Measurements from ENCODE around the gene CLSTN2.

CLSTN2 gene

DNA sequence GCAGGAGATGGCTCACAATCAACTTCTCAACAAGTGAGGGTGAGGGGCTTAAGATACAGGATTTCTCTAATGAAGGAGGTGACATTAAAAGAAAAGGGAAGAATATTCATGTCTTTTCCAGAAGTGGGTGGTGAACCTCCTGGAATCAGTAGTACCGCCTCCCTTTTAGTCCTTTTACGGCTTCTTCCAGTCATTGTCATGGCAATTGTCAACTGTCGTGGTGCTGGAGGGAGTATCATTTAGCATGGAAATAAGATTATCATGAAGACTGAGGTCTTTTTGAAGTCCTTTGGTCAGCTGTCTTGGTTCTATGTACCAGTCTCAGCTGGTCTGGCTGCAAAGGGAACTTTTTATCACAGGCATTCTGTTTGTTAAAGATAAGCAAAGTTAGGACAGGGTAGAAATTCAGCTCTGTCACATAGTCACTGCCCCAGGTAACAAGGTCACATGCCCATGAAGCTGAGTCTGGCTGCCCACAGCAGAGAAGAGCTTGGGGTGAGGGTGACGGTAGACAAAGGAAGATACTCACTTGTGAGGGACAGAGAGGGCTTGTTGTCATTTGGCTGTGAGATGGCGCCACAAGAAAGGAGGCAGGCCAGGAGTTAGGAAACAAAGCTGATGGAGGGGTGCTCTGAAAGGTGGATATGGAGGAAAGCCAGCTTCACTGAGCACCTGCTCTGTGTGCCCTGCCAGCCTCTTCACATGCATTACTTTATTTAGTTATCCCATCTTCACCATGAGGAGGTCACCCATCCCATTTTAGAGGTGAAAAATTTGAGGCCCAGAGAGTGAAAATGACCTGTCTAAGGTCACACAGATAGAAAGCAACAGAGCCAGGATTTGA, 514.6 kb downstream of the CLSTN2 start:
- no peak for FAIRE-seq
- DNase-seq (ENCODE audit: extremely low spot score, insufficient read length, low read depth) = no peak

DNA sequence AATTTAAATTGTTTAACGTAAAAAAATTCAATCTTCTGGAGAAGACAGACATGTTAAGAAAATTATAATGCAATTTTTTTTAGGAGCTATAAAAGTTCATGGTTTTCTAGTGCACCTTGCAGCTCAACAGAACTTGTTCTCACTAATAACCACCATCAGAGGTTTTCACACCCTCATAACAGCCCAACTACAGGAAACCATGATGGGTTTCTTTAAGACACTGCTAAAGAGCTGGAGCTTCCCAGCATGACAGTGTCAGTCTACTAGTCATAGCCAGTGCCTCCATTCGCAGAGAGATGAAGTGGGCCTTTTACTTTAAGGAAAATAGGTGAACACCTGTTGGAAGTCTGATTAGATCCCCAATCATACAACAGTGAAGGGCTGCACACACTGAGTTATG, 518.8 kb downstream of the CLSTN2 start:
- FAIRE-seq (no peak), DNase-seq (ENCODE audit: extremely low spot score, insufficient read length, low read depth) (no peak)

DNA sequence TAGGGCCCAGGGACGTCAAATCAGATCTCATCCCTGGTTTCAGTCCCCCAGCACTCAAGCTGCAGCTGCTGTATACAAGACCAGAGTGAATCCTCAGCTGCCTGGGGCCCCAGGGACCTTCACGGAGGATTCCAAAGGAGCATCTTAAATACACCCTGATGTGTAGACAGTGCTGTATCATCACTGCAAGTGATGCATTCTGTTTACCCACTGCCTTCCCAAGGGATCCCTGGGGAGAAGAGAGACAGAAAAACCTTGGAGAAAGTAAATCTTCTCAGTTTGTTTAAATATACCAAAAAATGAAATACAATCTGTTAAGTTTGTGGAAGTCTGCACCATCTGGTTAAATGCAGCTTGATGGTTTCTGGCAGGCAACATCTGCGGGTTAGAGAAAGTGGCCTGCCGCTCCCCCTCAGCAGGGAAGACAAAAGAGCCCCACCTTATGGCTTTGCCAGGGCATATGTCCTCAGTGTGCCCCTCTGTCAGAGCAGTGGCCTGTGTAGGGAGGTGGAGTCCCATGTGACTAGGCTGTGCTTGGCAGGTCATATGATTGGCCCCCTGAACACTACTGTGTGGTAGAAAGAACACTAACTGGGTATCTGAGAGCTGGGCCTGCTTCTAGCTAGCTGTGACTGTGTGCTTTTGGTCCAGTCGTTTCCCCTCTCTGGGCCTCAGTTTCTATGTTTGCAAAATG, 520.7 kb downstream of the CLSTN2 start:
- FAIRE-seq (no peak), DNase-seq (ENCODE audit: extremely low spot score, insufficient read length, low read depth) (no peak)

DNA sequence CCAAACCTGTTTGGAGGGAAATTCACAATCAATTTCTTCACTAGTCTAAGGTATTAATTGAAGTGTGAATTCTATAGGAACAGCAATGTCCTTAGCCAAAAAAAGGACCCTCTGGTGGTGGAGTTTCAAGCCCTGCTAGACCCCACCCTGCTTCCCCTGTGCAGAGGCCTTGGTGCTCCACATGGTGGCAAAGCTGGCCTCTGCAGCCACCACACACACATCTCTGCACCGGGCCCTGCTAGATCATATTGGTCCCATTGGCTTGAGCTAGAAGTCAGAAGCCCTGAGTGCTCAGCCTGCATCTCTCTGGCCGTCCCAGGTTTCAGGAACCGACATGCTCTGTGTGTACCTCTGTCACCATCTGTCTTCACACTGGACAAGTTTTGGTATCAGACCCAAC, 522.0 kb downstream of the CLSTN2 start:
- no peak for FAIRE-seq
- no peak for DNase-seq (ENCODE audit: extremely low spot score, insufficient read length, low read depth)

DNA sequence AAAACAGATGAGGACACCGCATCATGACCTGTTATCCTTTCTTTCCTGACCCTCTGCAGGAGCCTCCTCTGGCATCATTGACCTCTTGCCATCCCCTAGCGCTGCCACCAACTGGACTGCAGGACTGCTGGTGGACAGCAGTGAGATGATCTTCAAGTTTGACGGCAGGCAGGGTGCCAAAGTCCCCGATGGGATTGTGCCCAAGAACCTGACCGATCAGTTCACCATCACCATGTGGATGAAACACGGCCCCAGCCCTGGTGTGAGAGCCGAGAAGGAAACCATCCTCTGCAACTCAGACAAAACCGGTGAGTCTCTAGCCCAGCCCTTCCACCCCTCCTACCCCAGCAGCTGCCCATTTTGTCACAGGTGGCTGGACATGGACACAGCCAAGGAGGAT, 524.5 kb downstream of the CLSTN2 start:
- DNase-seq (ENCODE audit: extremely low spot score, insufficient read length, low read depth) = no peak
- no peak for FAIRE-seq

DNA sequence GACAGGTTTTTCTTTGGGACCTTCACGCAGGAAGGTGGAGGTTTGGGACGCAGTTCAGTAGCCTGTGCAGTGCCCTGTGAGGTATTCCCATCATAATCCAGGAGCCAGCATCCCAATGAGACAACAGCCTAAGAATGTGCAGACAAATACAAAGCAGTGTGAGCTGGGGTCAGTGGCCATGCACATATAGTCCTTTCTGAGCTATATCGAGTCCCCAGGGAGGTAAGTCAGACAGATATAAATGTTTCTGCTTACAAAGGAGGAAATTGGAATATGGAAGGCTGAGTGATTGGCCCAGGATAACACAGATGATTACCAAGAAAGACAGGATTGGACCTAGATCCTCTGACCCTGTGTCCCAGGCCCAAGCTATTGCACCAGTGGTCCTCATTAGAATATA, 526.3 kb downstream of the CLSTN2 start:
- DNase-seq (ENCODE audit: extremely low spot score, insufficient read length, low read depth) (no peak), FAIRE-seq (no peak)

DNA sequence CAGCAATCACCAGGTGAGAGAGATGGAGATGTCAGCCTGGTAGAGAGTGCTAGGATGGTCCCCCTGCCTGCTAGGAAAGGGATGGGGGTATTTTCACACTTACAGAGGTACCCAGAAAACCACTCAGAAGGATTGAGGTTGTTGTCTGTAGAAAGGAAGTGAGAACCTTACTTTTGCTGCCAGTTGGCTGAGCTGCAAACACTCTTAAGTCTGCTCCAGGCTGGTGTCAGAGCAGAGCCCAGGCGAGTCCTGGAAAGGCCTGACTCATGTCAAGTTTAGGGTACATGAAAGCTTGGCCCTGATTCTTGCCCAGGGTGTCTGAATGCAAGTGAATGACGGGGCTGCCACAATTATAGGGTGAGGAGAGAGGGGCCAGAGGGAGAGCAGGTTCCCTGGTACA, 528.4 kb downstream of the CLSTN2 start:
- no peak for DNase-seq (ENCODE audit: extremely low spot score, insufficient read length, low read depth)
- no peak for FAIRE-seq

DNA sequence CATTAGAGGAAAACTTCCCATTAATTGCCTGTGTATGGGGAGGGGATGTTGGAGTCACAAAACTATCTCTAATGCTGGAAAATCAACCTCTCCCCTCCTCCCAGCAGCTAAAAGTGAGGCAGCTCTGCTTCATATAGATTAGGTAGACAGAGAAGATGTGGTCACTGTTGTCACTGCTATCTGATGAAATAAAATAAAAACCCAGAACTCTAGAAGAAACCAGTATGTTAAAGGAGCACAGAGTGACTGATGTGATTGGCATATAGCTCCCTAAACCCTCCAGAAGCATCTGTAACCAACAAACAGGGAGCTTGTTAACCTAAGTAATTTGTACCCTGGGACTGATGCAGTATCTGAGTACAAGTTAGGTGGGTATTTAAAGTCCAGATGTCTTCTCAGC, 531.0 kb downstream of the CLSTN2 start:
- FAIRE-seq = no peak
- no peak for DNase-seq (ENCODE audit: extremely low spot score, insufficient read length, low read depth)

DNA sequence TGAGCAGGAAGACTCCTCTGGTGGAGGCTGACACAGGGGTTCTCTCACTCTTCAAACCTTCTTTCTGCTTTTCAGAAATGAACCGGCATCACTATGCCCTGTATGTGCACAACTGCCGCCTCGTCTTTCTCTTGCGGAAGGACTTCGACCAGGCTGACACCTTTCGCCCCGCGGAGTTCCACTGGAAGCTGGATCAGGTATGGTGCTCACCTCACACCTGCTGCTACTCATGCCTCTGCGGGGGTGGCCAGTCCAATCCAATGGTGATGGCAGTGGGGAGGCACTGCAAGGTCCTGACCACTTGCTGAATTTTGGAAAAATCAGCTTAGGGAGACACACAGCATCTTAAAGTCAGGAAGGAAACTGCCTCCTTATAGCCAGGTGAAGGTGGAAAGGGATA, 531.5 kb downstream of the CLSTN2 start:
- FAIRE-seq = no peak
- DNase-seq (ENCODE audit: extremely low spot score, insufficient read length, low read depth) = no peak

DNA sequence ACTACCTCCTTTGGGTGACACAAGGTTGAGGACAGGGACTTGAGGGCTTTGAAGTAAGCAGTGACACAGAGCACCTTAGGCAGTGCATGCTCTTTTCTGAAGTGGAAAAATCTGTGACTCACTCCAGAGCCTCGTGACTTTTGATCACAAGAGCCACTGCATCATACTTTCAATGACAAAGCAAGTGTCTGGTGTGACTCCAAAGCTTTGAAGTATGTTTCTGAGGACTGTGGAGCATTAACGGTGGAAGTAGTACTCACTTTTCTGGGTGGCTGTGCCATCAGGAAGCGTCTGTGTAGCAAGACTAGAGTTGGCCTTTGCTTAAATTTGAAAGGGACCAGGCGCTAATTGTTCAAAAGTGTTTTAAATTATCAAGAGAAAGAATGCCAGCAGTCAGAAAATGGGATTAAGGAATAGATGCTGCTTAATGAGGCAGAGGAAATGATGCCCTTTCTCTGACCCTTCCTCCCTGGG, 532.2 kb downstream of the CLSTN2 start:
- DNase-seq (ENCODE audit: extremely low spot score, insufficient read length, low read depth) = no peak
- no peak for FAIRE-seq

DNA sequence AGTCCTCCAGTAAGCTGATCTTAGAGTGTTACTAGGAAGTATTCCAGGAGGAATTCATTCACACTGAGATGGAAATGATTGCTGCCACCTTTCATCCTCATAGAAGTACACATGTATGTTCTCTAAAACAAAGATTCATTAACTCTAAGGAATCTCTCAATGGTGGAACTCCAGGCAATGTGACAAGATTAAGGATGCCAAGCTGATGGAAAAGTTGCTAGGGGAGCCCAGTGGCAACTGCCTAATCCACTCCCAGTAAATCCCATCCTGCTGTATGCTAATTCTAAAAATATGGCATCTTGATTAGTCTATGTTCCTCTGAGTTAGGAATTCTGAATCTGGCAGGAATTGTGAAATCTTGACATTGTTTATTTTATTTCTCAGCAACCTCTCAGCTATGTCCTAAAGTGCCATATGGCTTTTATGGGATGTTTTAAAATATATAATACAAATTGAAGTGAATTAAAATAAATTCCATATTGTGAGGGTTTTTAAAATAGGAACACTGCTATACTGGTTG, 532.9 kb downstream of the CLSTN2 start:
- no peak for FAIRE-seq
- DNase-seq (ENCODE audit: extremely low spot score, insufficient read length, low read depth) = no peak

DNA sequence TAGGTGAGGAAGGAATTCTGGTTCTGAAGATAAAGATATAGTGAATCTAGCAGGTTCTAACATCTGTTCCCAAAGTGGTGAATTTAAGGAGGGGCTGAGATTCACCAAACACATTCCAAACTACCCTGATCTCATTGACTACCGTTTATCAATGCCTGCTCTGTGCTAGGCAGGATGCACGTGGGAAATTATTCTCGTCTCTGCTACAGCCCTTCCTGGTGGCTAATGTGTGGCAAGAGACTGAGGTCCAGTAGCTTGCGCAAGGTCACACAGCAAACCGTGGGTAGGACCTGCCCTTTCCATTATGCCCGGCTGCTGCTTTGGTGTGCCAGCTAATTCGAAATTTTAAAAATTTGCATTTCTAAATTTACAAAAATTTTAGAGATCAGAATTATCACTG, 533.4 kb downstream of the CLSTN2 start:
- FAIRE-seq (no peak), DNase-seq (ENCODE audit: extremely low spot score, insufficient read length, low read depth) (no peak)

DNA sequence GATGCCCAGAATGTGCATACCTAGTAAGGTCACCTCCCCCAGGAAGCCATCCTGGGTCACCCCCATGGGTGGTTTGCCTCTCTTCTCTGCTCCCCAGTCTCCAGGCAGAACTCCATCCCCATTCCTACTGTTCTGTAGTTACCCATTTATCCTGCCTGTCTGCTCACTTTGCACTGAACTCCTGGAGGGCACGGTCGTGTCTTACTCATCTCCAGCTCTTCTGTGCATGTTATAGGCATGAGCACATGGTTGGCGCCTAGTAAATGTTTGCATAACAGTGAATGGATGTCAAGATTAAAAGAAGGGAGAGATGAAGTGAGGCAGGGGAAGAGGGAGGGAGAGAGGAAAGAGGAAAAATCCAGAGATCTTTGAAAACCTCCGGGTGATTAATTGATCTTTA, 534.5 kb downstream of the CLSTN2 start:
- DNase-seq (ENCODE audit: extremely low spot score, insufficient read length, low read depth) (no peak), FAIRE-seq (no peak)

DNA sequence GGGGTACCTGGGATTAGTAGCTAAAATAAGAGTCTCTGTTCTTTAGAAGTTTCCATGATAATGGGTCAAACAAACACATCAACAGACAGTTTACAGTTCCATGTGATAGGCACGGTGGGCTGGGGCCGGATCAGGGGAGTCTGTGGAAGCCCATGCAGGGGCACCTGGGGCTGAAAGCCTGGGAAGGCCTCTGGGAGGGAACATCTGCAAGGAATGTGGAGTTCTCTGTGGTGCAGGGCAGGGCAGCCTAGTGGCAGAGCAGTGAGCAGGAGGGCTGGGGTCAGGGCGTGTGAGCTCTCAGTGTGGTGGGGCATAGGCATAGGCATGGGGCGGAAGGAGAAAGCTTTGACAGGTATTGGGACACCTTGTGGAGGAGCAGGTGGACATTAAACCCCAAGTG, 535.2 kb downstream of the CLSTN2 start:
- FAIRE-seq = no peak
- DNase-seq (ENCODE audit: extremely low spot score, insufficient read length, low read depth) = no peak

DNA sequence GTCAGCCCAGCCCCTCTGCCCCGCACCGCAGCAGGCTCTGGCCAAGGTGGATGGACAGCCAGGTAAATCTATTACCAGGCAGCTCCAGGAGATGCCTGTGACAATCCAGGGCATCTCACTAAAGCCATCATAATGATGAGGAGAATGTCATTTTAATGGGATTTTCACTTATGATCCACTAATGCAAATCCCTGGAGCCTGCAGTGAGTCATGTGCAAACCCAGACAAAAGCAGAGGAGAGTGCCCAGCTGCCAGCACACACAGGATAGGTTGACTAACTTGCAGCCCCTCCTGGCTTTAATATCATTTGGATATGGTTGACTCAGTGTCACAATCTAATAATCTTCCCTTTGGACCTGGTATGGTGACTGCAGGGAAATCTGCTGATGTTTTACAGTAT, 536.0 kb downstream of the CLSTN2 start:
- DNase-seq (ENCODE audit: extremely low spot score, insufficient read length, low read depth) = no peak
- no peak for FAIRE-seq

DNA sequence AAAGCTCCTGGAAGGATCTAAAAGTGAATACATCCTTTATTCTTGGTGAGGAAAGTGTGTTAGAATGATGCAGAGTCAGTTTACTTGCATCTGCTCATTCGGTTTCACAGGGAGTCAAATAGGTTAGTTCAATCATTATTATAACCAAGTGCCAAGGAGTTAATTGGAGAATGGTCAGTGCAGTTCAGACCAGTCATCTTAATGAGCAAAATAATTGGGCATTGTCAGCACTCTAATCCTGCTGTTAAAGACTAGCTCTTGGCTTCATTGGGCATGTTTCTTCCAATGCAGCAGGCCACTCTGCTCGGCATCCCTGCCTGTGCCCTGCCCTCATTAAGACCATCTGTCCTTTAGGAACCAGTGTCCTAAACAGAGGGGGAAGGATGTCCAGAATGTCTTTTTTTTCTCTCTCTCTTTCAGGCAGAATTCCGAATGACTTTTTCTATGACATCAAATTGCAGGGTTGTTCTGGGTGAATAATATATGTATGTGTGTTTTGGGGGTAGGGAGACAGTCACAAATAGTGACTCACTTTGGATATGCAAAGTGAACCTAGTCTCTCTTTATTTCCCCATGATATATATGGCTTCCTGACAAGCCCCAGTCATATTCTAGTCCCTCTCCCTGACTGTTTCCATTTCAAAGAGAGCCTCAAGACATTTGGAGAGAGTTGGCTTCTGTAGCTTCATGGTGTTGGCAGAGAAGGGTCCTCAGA, 537.5 kb downstream of the CLSTN2 start:
- no peak for DNase-seq (ENCODE audit: extremely low spot score, insufficient read length, low read depth)

DNA sequence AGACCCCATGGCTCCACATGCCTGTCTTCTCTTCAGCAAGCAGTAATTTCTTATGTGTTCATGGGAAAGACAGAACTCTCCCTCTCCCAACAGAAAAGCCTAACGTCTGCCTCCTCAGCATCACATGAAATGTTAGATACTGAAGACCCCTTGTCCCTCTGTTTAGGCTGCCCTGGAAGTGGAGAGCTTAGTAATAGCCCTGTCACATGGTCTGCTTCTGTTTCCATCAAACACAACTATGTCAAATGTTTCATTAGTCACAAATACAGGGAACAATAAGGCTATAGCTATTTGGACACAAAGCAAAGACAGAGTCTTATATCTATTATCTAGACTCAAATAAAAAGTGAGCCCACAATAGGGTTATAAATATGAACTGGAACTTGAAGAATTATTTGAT, 552.6 kb downstream of the CLSTN2 start:
- no peak for DNase-seq (ENCODE audit: extremely low spot score, insufficient read length, low read depth)
- FAIRE-seq = no peak

More for the DNA sequence above, 537.5 kb downstream of the CLSTN2 start:
- FAIRE-seq = no peak

DNA sequence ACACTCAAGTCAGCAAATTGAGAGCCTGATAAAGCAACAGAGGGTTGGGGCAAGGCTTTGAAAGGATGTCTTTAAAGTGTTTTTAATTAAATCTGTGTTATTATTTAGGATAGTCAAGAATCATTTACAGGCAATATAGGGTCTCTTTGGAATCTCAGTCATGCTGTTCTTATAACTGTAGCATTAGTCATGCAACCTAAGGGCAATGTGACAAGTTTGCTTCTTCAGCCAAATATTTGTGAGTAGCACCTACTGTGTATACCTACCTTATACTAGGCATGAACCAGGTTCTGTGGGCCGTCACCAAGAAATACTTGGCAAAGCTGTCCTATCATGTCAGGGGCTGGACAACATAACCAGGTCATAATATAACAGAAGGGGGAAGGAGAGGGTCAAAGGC, 558.3 kb downstream of the CLSTN2 start:
- FAIRE-seq (no peak), DNase-seq (ENCODE audit: extremely low spot score, insufficient read length, low read depth) (no peak)

DNA sequence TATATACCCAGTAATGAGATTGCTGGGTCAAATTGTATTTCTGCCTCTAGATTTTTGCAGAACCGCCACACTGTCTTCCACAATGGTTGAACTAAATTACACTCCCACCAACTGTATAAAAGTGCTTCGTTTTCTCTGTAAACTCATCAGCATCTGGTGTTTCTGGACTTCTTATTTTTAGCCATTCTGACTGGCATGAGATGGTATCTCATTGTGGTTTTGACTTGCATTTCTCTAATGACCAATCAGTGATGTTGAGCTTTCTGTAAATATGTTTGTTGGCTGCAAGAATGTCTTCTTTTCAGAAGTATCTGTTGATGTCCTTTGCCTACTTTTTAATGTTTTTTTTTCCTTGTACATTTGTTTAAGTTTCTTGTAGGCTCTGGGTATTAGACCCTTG, 560.0 kb downstream of the CLSTN2 start:
- FAIRE-seq (no peak), DNase-seq (ENCODE audit: extremely low spot score, insufficient read length, low read depth) (no peak)

DNA sequence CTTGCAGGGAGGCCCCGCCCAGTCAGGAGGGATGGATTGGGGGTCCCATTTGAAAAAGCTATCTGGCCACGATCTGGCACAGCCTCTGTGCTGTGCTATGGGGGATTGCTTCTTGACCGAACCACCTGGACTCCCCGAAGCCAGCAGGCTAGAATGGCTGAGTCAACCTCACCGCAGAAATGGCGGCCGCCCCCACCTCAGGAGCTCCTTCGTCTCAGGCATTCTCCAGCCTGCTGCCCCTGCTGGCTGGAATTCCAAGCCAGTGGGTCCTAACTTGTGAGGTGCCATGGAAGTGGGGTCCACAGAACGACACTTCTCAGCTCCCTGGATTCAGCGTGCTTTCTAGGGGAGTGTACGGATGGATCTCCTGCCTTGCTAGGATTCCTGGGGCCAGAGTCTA, 562.3 kb downstream of the CLSTN2 start:
- DNase-seq (ENCODE audit: extremely low spot score, insufficient read length, low read depth) (no peak), FAIRE-seq (no peak)

All from GM18507 (cell line).